Stomach (tissue), 4 donors: ENCODE data around the gene PROSER3.

Experiments used
- EP300 ChIP-seq: sonication (generic); formaldehyde crosslinking; IDR thresholded peaks from one replicate; pipeline ENCODE4 v1.6.1; 2017; ENCODE audit warnings: antibody characterized with exemption
- POLR2AphosphoS5 ChIP-seq, 3 donors: sonication (generic); formaldehyde crosslinking; IDR thresholded peaks; one replicate each; pipeline ENCODE4 v1.6.1; 2016; ENCODE audit warnings: antibody characterized with exemption in 3 of 3
- TF ChIP-seq, protein P1 (sequence below), 7 experiments: fragments of 450-650 bp in 4 of 7; fragments of 200-600 bp in 3 of 7; sonication (generic) in 3 of 7; IDR thresholded peaks; one replicate each; pipeline ENCODE4 v1.5.1; 2016 to 2019; ENCODE audit warnings: antibody characterized with exemption in 7 of 7, control low read depth in 2 of 7, mild to moderate bottlenecking in 1 of 7

DNA sequence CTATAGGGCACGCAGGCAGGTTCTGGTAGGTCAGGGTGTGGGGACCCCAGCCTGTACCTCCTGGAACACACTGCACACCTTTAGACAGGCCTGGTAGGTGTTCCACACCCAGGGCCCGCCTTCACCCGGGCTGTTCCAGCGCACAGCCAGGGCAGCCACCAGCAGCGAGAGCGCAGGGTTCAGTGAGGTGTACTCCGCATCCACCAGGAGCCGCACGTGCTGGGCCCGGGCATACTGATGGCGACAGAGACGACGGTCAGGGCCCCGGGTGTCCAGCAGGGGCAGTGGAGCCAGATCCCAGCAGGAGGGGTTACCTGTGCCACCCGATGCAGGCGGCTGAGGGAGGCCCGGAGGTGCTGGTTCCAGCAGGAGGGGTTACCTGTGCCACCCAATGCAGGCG is 48.6 kb downstream of the PROSER3 start:
- TF ChIP-seq, protein P1, sequence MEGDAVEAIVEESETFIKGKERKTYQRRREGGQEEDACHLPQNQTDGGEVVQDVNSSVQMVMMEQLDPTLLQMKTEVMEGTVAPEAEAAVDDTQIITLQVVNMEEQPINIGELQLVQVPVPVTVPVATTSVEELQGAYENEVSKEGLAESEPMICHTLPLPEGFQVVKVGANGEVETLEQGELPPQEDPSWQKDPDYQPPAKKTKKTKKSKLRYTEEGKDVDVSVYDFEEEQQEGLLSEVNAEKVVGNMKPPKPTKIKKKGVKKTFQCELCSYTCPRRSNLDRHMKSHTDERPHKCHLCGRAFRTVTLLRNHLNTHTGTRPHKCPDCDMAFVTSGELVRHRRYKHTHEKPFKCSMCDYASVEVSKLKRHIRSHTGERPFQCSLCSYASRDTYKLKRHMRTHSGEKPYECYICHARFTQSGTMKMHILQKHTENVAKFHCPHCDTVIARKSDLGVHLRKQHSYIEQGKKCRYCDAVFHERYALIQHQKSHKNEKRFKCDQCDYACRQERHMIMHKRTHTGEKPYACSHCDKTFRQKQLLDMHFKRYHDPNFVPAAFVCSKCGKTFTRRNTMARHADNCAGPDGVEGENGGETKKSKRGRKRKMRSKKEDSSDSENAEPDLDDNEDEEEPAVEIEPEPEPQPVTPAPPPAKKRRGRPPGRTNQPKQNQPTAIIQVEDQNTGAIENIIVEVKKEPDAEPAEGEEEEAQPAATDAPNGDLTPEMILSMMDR (IDR thresholded peaks at IDR 0.05): no peak
- TF ChIP-seq EP300 (no peak), POLR2AphosphoS5 (IDR thresholded peaks at IDR 0.05) (no peak)
